ENCODE results near the gene PGA5.
"Not testable (repeated sequence)": the region's sequence is repeated elsewhere in the genome, so short reads cannot be mapped to it uniquely, and the experiment has no call there.

DNA sequence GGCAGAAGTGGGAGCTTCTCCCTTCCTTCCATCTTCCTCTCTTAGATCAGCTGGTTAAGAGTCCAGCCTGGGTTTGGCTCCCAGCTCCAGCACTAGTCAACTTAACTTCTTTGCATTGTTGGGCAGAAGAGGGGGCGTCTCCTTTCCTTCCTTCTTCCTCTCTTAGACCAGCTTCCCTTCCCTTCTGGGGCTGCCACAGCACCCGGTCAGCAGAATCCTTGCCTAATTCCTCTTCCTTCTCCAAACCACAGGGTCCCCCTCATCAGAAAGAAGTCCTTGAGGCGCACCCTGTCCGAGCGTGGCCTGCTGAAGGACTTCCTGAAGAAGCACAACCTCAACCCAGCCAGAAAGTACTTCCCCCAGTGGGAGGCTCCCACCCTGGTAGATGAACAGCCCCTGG, 18.3 kb upstream of the PGA5 start:
- TF ChIP-seq, protein P1, sequence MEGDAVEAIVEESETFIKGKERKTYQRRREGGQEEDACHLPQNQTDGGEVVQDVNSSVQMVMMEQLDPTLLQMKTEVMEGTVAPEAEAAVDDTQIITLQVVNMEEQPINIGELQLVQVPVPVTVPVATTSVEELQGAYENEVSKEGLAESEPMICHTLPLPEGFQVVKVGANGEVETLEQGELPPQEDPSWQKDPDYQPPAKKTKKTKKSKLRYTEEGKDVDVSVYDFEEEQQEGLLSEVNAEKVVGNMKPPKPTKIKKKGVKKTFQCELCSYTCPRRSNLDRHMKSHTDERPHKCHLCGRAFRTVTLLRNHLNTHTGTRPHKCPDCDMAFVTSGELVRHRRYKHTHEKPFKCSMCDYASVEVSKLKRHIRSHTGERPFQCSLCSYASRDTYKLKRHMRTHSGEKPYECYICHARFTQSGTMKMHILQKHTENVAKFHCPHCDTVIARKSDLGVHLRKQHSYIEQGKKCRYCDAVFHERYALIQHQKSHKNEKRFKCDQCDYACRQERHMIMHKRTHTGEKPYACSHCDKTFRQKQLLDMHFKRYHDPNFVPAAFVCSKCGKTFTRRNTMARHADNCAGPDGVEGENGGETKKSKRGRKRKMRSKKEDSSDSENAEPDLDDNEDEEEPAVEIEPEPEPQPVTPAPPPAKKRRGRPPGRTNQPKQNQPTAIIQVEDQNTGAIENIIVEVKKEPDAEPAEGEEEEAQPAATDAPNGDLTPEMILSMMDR (IDR thresholded peaks at IDR 0.05), result not testable (repeated sequence)
- not testable (repeated sequence) for TF ChIP-seq POLR2A (IDR thresholded peaks at IDR 0.05)

Measured in tibial nerve (tissue), 3 donors.